T-helper 1 cell treated with Interleukin-12 subunit alpha and Interleukin-12 subunit beta and Interleukin-4 antibody, amounts not matched to agents 30 μg/mL and 1 μg/mL, for 36 hours (primary cell): ENCODE measurements around the gene GSTM3.

Source experiments
- H3K27ac Mint-ChIP-seq: one replicate; pipeline ENCODE4 v1.8.0; 2021; ENCODE audit warnings: mild to moderate bottlenecking, mixed read lengths
- H3K27me3 Mint-ChIP-seq: one replicate; pipeline ENCODE4 v1.8.0; 2021; ENCODE audit warnings: low read depth, mixed read lengths
- H3K36me3 Mint-ChIP-seq: one replicate; pipeline ENCODE4 v1.8.0; 2021; ENCODE audit warnings: low read depth, mixed read lengths
- H3K4me1 Mint-ChIP-seq: one replicate; pipeline ENCODE4 v1.8.0; 2021; ENCODE audit warnings: low read depth, mixed read lengths
- H3K4me3 Mint-ChIP-seq: one replicate; pipeline ENCODE4 v1.8.0; 2021; ENCODE audit warnings: mild to moderate bottlenecking, moderate library complexity, mixed read lengths
- H3K9me3 Mint-ChIP-seq: one replicate; pipeline ENCODE4 v1.8.0; 2021; ENCODE audit warnings: mixed read lengths

GSTM3 gene

GRCh38 chr1:109730666-109731065 is 10.2 kb downstream of the GSTM3 start:
- Mint-ChIP-seq H3K27me3 (peaks cover 21% of the 10 kb centered on the region), H3K27ac (no peak overlapping the region), H3K4me3 (no peak overlapping the region), H3K4me1 (no peaks in the 10 kb centered on the region), H3K36me3 (no peaks in the 10 kb centered on the region), H3K9me3 (no peaks in the 10 kb centered on the region)

GRCh38 chr1:109728870-109729269 is 12.0 kb downstream of the GSTM3 start:
- H3K27me3 Mint-ChIP-seq, result peaks cover 23% of the 10 kb centered on the region
- no peak overlapping the region for H3K4me3 Mint-ChIP-seq
- H3K9me3 Mint-ChIP-seq, result no peaks in the 10 kb centered on the region
- no peaks in the 10 kb centered on the region for H3K36me3 Mint-ChIP-seq
- no peak overlapping the region for H3K27ac Mint-ChIP-seq
- H3K4me1 Mint-ChIP-seq, result no peaks in the 10 kb centered on the region

GRCh38 chr1:109726728-109727373 is 14.0 kb downstream of the GSTM3 start:
- H3K4me3 Mint-ChIP-seq, result no peak overlapping the region
- no peaks in the 10 kb centered on the region for H3K36me3 Mint-ChIP-seq
- H3K4me1 Mint-ChIP-seq, result no peaks in the 10 kb centered on the region
- H3K27me3 Mint-ChIP-seq, result peaks cover 25% of the 10 kb centered on the region
- no peak overlapping the region for H3K27ac Mint-ChIP-seq
- no peaks in the 10 kb centered on the region for H3K9me3 Mint-ChIP-seq

GRCh38 chr1:109726007-109726406 is 14.8 kb downstream of the GSTM3 start:
- Mint-ChIP-seq H3K9me3 (no peaks in the 10 kb centered on the region), H3K27me3 (peaks cover 19% of the 10 kb centered on the region), H3K36me3 (no peaks in the 10 kb centered on the region), H3K27ac (no peak overlapping the region), H3K4me1 (no peaks in the 10 kb centered on the region), H3K4me3 (no peak overlapping the region)

- no peaks in the 10 kb centered on the region for H3K4me1 Mint-ChIP-seq
- no peak overlapping the region for H3K4me3 Mint-ChIP-seq
- H3K9me3 Mint-ChIP-seq, result no peaks in the 10 kb centered on the region
- peaks cover 19% of the 10 kb centered on the region for H3K27me3 Mint-ChIP-seq
- H3K36me3 Mint-ChIP-seq, result no peaks in the 10 kb centered on the region
- no peak overlapping the region for H3K27ac Mint-ChIP-seq
Observed at GRCh38 chr1:109725510-109725909, 15.3 kb downstream of the GSTM3 start.

GRCh38 chr1:109724933-109725332 is 15.9 kb downstream of the GSTM3 start:
- Mint-ChIP-seq H3K36me3 (no peaks in the 10 kb centered on the region), H3K27ac (no peak overlapping the region), H3K27me3 (peaks cover 22% of the 10 kb centered on the region), H3K9me3 (no peaks in the 10 kb centered on the region), H3K4me1 (no peaks in the 10 kb centered on the region), H3K4me3 (no peak overlapping the region)

- Mint-ChIP-seq H3K36me3 (no peaks in the 10 kb centered on the region), H3K27ac (no peak overlapping the region)
Observed at GRCh38 chr1:109722908-109723691, 17.7 kb downstream of the GSTM3 start.

GRCh38 chr1:109721971-109722370 is 18.9 kb downstream of the GSTM3 start:
- H3K27me3 Mint-ChIP-seq, result peaks cover 18% of the 10 kb centered on the region
- H3K4me1 Mint-ChIP-seq, result no peaks in the 10 kb centered on the region
- H3K27ac Mint-ChIP-seq, result no peak overlapping the region
- H3K4me3 Mint-ChIP-seq, result no peak overlapping the region
- no peaks in the 10 kb centered on the region for H3K36me3 Mint-ChIP-seq
- H3K9me3 Mint-ChIP-seq, result no peaks in the 10 kb centered on the region

More at GRCh38 chr1:109722908-109723691, 17.7 kb downstream of the GSTM3 start:
- Mint-ChIP-seq H3K4me3 (no peak overlapping the region), H3K9me3 (no peaks in the 10 kb centered on the region), H3K27me3 (peaks cover 18% of the 10 kb centered on the region), H3K4me1 (no peaks in the 10 kb centered on the region)

GRCh38 chr1:109721042-109721441 is 19.8 kb downstream of the GSTM3 start:
- Mint-ChIP-seq H3K27me3 (peaks cover 18% of the 10 kb centered on the region), H3K9me3 (no peaks in the 10 kb centered on the region), H3K27ac (no peak overlapping the region), H3K4me3 (no peak overlapping the region), H3K4me1 (no peaks in the 10 kb centered on the region), H3K36me3 (no peaks in the 10 kb centered on the region)

- H3K36me3 Mint-ChIP-seq, result no peaks in the 10 kb centered on the region
- H3K4me1 Mint-ChIP-seq, result no peaks in the 10 kb centered on the region
- peaks cover 16% of the 10 kb centered on the region for H3K27me3 Mint-ChIP-seq
- no peaks in the 10 kb centered on the region for H3K9me3 Mint-ChIP-seq
- no peak overlapping the region for H3K27ac Mint-ChIP-seq
- no peak overlapping the region for H3K4me3 Mint-ChIP-seq
Observed at GRCh38 chr1:109719337-109719837, 21.5 kb downstream of the GSTM3 start.

GRCh38 chr1:109718495-109718894 is 22.3 kb downstream of the GSTM3 start:
- Mint-ChIP-seq H3K36me3 (no peaks in the 10 kb centered on the region), H3K9me3 (no peaks in the 10 kb centered on the region), H3K27me3 (peaks cover 16% of the 10 kb centered on the region), H3K4me1 (no peaks in the 10 kb centered on the region), H3K27ac (no peak overlapping the region), H3K4me3 (no peak overlapping the region)

- H3K4me1 Mint-ChIP-seq, result no peaks in the 10 kb centered on the region
- H3K27me3 Mint-ChIP-seq, result peaks cover 16% of the 10 kb centered on the region
- no peak overlapping the region for H3K27ac Mint-ChIP-seq
- no peak overlapping the region for H3K4me3 Mint-ChIP-seq
- H3K36me3 Mint-ChIP-seq, result no peaks in the 10 kb centered on the region
- H3K9me3 Mint-ChIP-seq, result no peaks in the 10 kb centered on the region
Observed at GRCh38 chr1:109717729-109718128, 23.1 kb downstream of the GSTM3 start.

- Mint-ChIP-seq H3K27me3 (peaks cover 8% of the 10 kb centered on the region), H3K4me1 (no peaks in the 10 kb centered on the region), H3K9me3 (no peaks in the 10 kb centered on the region), H3K4me3 (no peak overlapping the region), H3K36me3 (no peaks in the 10 kb centered on the region), H3K27ac (no peak overlapping the region)
Observed at GRCh38 chr1:109716570-109717090, 24.2 kb downstream of the GSTM3 start.

GRCh38 chr1:109716121-109716520 is 24.7 kb downstream of the GSTM3 start:
- H3K4me3 Mint-ChIP-seq, result no peak overlapping the region
- no peaks in the 10 kb centered on the region for H3K36me3 Mint-ChIP-seq
- no peak overlapping the region for H3K27ac Mint-ChIP-seq
- H3K9me3 Mint-ChIP-seq, result no peaks in the 10 kb centered on the region
- peaks cover 8% of the 10 kb centered on the region for H3K27me3 Mint-ChIP-seq
- no peaks in the 10 kb centered on the region for H3K4me1 Mint-ChIP-seq
